Esophagus squamous epithelium (tissue), 4 donors: ENCODE results near the gene RABAC1.

Source experiments
- POLR2A ChIP-seq, 4 donors: fragments of 450-650 bp; IDR thresholded peaks; one replicate each; pipeline ENCODE4 v1.6.1; 2017; ENCODE audit warnings: antibody characterized with exemption in 4 of 4, mild to moderate bottlenecking in 4 of 4, moderate library complexity in 3 of 4
- TF ChIP-seq, protein P1 (sequence below), 6 experiments: fragments of 450-650 bp in 4 of 6; fragments of 200-600 bp in 2 of 6; sonication (generic) in 2 of 6; IDR thresholded peaks; one replicate each; pipeline ENCODE4 v1.5.1; 2016 to 2019; ENCODE audit warnings: antibody characterized with exemption in 6 of 6, mild to moderate bottlenecking in 4 of 6, moderate library complexity in 4 of 6

DNA sequence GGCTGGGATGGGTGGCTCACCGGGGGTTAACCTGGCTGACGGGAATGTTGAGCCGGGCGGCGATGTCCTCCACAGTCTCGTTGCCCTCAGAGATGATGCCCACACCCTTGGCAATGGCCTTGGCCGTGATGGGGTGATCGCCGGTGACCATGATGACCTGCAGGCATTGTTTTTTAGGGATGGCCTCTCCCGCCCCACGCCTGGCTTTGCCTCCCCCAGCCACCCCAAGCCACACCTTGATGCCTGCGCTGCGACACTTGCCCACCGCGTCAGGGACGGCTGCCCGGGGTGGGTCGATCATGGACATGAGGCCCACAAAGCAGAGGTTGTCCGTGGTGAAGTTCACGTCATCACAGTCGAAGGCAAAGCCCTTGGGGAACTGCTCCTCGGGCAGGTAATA, 18.8 kb upstream of the RABAC1 start:
- TF ChIP-seq POLR2A (IDR thresholded peaks at IDR 0.05): no peak
- TF ChIP-seq, protein P1, sequence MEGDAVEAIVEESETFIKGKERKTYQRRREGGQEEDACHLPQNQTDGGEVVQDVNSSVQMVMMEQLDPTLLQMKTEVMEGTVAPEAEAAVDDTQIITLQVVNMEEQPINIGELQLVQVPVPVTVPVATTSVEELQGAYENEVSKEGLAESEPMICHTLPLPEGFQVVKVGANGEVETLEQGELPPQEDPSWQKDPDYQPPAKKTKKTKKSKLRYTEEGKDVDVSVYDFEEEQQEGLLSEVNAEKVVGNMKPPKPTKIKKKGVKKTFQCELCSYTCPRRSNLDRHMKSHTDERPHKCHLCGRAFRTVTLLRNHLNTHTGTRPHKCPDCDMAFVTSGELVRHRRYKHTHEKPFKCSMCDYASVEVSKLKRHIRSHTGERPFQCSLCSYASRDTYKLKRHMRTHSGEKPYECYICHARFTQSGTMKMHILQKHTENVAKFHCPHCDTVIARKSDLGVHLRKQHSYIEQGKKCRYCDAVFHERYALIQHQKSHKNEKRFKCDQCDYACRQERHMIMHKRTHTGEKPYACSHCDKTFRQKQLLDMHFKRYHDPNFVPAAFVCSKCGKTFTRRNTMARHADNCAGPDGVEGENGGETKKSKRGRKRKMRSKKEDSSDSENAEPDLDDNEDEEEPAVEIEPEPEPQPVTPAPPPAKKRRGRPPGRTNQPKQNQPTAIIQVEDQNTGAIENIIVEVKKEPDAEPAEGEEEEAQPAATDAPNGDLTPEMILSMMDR (IDR thresholded peaks at IDR 0.05): no peak
